A673 (cell line): ENCODE measurements around the gene ELP4. TPM values are rescaled to one million over a fixed set of nuclear protein-coding genes. Genes with fewer than 3 reads are reported as not detected.

Experiments used
- BruUV-seq: library from RNA; stranded (reverse); fragments of 400-500 nt; replicated peaks from 2 replicates; lab custom pipeline; 2021; lab: Mats Ljungman, UMichigan
- CTCF ChIA-PET: fragments of 300-600 bp; sonication (Branson Sonifier 250); formaldehyde crosslinking; loops from one replicate; lab custom pipeline; 2022; ENCODE audit warnings: antibody characterized with exemption; lab: Charles Lee
- POLR2A ChIA-PET: fragments of 300-600 bp; sonication (Branson Sonifier 250); formaldehyde crosslinking; loops from one replicate; lab custom pipeline; 2022; ENCODE audit warnings: antibody characterized with exemption; ENCODE audit not compliant: low non-redundant PET; lab: Charles Lee
- DNase-seq: peaks from one replicate; pipeline ENCODE4 v3.0.0-alpha.2; 2015; ENCODE audit warnings: low spot score
- H3K27ac ChIP-seq: fragments of 200-600 bp; sonication (generic); 2 replicates; pipeline ENCODE4 v1.5.1; 2016; ENCODE audit warnings: mixed run types, low read depth, mild to moderate bottlenecking, mixed read lengths, antibody characterized with exemption, low read length; ENCODE audit not compliant: poor library complexity, severe bottlenecking
- H3K27me3 ChIP-seq: fragments of 200-600 bp; sonication (generic); replicated peaks from 2 replicates; pipeline ENCODE4 v1.6.1; 2017; ENCODE audit warnings: mixed run types, low read depth, mild to moderate bottlenecking, mixed read lengths, antibody characterized with exemption, low read length; ENCODE audit not compliant: insufficient read depth, poor library complexity
- H3K36me3 ChIP-seq: fragments of 200-600 bp; sonication (generic); 2 replicates; pipeline ENCODE4 v1.6.1; 2016; ENCODE audit warnings: mixed run types, mild to moderate bottlenecking, mixed read lengths, antibody characterized with exemption, low read length; ENCODE audit not compliant: insufficient read depth, poor library complexity, severe bottlenecking
- H3K4me1 ChIP-seq: fragments of 200-600 bp; sonication (generic); 2 replicates; pipeline ENCODE4 v1.6.1; 2017; ENCODE audit warnings: mixed run types, mild to moderate bottlenecking, mixed read lengths, antibody characterized with exemption, low read length; ENCODE audit not compliant: insufficient read depth, poor library complexity, severe bottlenecking
- H3K4me3 ChIP-seq: fragments of 200-600 bp; sonication (generic); 2 replicates; pipeline ENCODE4 v1.5.1; 2016; ENCODE audit warnings: low read depth, mixed run types, mild to moderate bottlenecking, mixed read lengths, low read length; ENCODE audit not compliant: poor library complexity, severe bottlenecking
- H3K9me3 ChIP-seq: fragments of 200-600 bp; sonication (generic); 2 replicates; pipeline ENCODE4 v1.6.1; 2016; ENCODE audit warnings: mixed run types, low read depth, mild to moderate bottlenecking, mixed read lengths, antibody characterized with exemption, low read length; ENCODE audit not compliant: poor library complexity, severe bottlenecking
- EZH2 ChIP-seq: fragments of 200-600 bp; sonication (generic); IDR thresholded peaks from 2 replicates; pipeline ENCODE4 v1.6.1; 2017; ENCODE audit warnings: borderline replicate concordance, low read depth, mild to moderate bottlenecking, mixed read lengths, antibody characterized with exemption, low read length; ENCODE audit not compliant: poor library complexity, severe bottlenecking
- intact Hi-C: fragments of 100-400 bp; cut with micrococcal nuclease; formaldehyde crosslinking; loops from one replicate; pipeline ENCODE4 v1.10.0; 2022; ENCODE audit not compliant: unreplicated experiment
- total RNA-seq: library from RNA; stranded (reverse); gene quantifications from 2 replicates; pipeline ENCODE4 v1.2.3, GENCODE V29; 2021
- TF ChIP-seq, protein P1 (sequence below): fragments of 300-800, 200-600 bp; sonication (generic); conservative IDR thresholded peaks from 2 replicates; pipeline ENCODE4 v1.5.1; 2017; ENCODE audit warnings: low read depth, mild to moderate bottlenecking, antibody characterized with exemption, low read length, moderate library complexity, mixed read lengths

Gene ELP4
- total RNA-seq, 1 experiment from 2014 or later: 49.4 TPM

GRCh38 chr11:31722754-31723153, 213.2 kb downstream of the ELP4 start:
- CTCF ChIA-PET: no interaction called here
- Histone ChIP-seq H3K36me3 (no peaks in the 10 kb centered on the region), H3K4me1 (no peaks in the 10 kb centered on the region), H3K27ac (no peak overlapping the region), H3K4me3 (no peak overlapping the region), H3K9me3 (no peaks in the 10 kb centered on the region), H3K27me3 (no peaks in the 10 kb centered on the region)
- intact Hi-C loops: no loop called here
- no TSS peak for BruUV-seq
- POLR2A ChIA-PET: no interaction called here
- DNase-seq: no peak
- TF ChIP-seq, protein P1, sequence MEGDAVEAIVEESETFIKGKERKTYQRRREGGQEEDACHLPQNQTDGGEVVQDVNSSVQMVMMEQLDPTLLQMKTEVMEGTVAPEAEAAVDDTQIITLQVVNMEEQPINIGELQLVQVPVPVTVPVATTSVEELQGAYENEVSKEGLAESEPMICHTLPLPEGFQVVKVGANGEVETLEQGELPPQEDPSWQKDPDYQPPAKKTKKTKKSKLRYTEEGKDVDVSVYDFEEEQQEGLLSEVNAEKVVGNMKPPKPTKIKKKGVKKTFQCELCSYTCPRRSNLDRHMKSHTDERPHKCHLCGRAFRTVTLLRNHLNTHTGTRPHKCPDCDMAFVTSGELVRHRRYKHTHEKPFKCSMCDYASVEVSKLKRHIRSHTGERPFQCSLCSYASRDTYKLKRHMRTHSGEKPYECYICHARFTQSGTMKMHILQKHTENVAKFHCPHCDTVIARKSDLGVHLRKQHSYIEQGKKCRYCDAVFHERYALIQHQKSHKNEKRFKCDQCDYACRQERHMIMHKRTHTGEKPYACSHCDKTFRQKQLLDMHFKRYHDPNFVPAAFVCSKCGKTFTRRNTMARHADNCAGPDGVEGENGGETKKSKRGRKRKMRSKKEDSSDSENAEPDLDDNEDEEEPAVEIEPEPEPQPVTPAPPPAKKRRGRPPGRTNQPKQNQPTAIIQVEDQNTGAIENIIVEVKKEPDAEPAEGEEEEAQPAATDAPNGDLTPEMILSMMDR: no peak
- no peak for TF ChIP-seq EZH2

DNA sequence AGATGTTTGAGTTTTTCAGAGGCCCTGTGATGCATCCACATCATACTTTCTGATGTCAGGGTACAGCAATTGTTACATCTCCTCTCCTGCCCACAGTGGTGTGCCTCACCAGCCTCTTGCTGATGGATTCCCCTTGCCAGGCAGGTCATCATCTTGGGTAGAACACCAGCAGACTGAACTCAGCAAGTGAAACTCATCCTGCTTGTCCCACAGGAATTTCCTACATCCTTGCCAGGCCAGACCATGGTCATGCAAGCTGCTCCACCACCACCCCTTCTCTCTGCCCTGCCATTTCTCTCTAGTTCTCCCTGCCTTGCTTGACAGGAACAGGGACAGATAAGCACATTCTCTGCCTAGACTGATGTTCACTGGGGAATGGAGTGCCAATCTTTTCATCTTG, 215.6 kb downstream of the ELP4 start:
- BruUV-seq: no TSS peak
- H3K27me3 ChIP-seq: no peaks in the 10 kb centered on the region
- DNase-seq: no peak

DNA sequence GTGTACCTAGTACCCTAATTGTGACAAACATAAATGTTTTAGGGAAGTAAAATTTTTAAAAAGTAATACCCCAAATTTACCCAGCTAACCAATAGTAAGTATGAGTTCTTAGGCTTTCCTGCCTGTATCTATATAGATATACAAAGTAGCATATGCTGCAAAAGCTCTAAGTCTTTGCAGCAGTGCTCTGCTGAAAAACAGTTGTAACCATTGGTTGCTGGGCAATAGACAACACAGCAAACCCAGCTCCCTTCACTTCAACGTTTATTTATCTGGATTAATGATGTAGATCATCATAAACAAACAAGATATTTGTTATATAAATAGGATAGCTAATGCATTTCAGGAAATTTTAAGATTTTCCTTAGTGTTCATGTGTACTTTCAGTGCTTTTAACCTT, 218.9 kb downstream of the ELP4 start:
- Histone ChIP-seq H3K27ac (no peak overlapping the region), H3K9me3 (peaks cover 24% of the 10 kb centered on the region), H3K36me3 (no peaks in the 10 kb centered on the region), H3K27me3 (no peaks in the 10 kb centered on the region), H3K4me3 (no peak overlapping the region), H3K4me1 (no peaks in the 10 kb centered on the region)
- intact Hi-C loops: no loop called here
- CTCF ChIA-PET: no interaction called here
- TF ChIP-seq EZH2: no peak
- TF ChIP-seq, protein P1: no peak
- no peak for DNase-seq
- POLR2A ChIA-PET: no interaction called here
- no TSS peak for BruUV-seq

More for the DNA sequence above, 215.6 kb downstream of the ELP4 start:
- H3K4me3 ChIP-seq: no peak overlapping the region
- CTCF ChIA-PET: no interaction called here
- intact Hi-C loops: no loop called here
- no peak for TF ChIP-seq EZH2
- TF ChIP-seq, protein P1: no peak
- no peaks in the 10 kb centered on the region for H3K36me3 ChIP-seq
- H3K27ac ChIP-seq: no peak overlapping the region
- H3K9me3 ChIP-seq: no peaks in the 10 kb centered on the region
- H3K4me1 ChIP-seq: no peaks in the 10 kb centered on the region
- POLR2A ChIA-PET: no interaction called here
